ENCODE data around the gene DIS3L2. TPM values are rescaled to one million over a fixed set of nuclear protein-coding genes. Genes with fewer than 3 reads are reported as not detected.
"Not testable (repeated sequence)": the region's sequence is repeated elsewhere in the genome, so short reads cannot be mapped to it uniquely, and the experiment has no call there.

Gene DIS3L2
- polyA plus RNA-seq, 2 donors = 16.6 to 23.3 TPM

DNA sequence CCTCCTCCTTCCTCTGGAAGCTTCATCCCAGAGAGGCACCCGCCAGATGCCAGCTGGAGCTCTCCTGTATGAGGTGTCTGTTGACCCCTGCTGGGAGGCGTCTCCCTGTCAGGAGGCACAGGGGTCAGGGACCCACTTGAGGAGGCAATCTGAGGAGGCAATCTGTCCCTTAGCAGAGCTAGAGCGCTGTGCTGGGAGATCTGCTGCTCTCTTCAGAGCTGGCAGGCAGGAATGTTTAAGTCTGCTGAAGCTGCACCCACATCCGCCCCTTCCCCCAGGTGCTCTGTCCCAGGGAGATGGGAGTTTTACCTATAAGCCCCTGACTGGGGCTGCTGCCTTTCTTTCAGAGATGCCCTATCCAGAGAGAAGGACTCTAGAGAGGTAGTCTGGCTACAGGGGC lies 75.4 kb downstream of the DIS3L2 start:
- not testable (repeated sequence) for H3K4me3 ChIP-seq (ENCODE audit: low read depth in 1 of 2, low read length in 2 of 2); H3K27me3 ChIP-seq (ENCODE audit: control insufficient read depth in 1 of 2, insufficient read depth in 2 of 2, low read length in 2 of 2); H3K4me1 ChIP-seq (ENCODE audit: control insufficient read depth in 2 of 2, insufficient read depth in 2 of 2, low read length in 1 of 2); H3K27ac ChIP-seq (ENCODE audit: low read depth in 2 of 2, low read length in 1 of 2); H3K9me3 ChIP-seq (ENCODE audit: control insufficient read depth in 2 of 2, insufficient read depth in 1 of 2, low read depth in 1 of 2, low read length in 1 of 2); H3K36me3 ChIP-seq (ENCODE audit: control insufficient read depth in 2 of 2, insufficient read depth in 2 of 2, low read length in 1 of 2)
- WGBS, 2 donors = 96% methylated on average over 4 of the region's 4 CpGs

DNA sequence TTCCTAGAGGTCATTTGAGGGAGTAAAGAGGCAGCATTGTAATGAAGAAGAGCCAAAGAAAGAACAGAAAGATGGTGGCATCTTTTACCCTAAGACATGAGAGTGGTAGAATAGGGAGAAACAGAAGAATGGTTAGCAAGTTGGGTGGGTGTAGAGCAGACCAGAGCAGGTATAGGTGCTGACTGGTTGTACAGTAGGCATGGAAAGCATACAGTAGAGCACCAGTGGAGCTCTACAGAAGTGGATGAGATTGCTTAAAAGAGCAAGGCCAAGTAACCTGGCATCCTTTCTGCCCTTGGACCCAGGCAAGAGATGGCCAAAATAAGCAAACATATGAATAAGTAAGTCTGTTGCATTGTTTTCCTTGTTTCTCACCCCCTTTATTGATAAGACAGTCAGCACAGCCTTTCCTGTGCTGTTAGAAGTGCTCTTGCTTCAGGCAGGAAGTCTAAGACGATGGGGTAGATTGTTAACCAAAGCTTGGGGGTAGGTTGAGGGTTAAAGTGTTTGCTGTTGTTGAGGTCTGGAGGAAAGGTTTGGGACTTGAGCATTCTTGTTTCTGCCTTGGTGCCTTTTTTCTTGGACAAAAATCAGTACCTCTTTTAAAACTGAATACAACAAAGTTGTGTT lies 76.9 kb downstream of the DIS3L2 start:
- WGBS, 2 donors = 75 to 77% methylated on average over 1 of the region's 1 CpG
- peaks cover 0 to 3% of the 10 kb centered on the region in 2 donors for H3K36me3 ChIP-seq (ENCODE audit: control insufficient read depth in 2 of 2, insufficient read depth in 2 of 2, low read length in 1 of 2)
- H3K27ac ChIP-seq (ENCODE audit: low read depth in 2 of 2, low read length in 1 of 2) = no peak overlapping the region
- no peaks in the 10 kb centered on the region for H3K9me3 ChIP-seq (ENCODE audit: control insufficient read depth in 2 of 2, insufficient read depth in 1 of 2, low read depth in 1 of 2, low read length in 1 of 2)
- no peaks in the 10 kb centered on the region for H3K4me1 ChIP-seq (ENCODE audit: control insufficient read depth in 2 of 2, insufficient read depth in 2 of 2, low read length in 1 of 2)
- H3K4me3 ChIP-seq (ENCODE audit: low read depth in 1 of 2, low read length in 2 of 2) = no peak overlapping the region
- no peaks in the 10 kb centered on the region for H3K27me3 ChIP-seq (ENCODE audit: control insufficient read depth in 1 of 2, insufficient read depth in 2 of 2, low read length in 2 of 2)

DNA sequence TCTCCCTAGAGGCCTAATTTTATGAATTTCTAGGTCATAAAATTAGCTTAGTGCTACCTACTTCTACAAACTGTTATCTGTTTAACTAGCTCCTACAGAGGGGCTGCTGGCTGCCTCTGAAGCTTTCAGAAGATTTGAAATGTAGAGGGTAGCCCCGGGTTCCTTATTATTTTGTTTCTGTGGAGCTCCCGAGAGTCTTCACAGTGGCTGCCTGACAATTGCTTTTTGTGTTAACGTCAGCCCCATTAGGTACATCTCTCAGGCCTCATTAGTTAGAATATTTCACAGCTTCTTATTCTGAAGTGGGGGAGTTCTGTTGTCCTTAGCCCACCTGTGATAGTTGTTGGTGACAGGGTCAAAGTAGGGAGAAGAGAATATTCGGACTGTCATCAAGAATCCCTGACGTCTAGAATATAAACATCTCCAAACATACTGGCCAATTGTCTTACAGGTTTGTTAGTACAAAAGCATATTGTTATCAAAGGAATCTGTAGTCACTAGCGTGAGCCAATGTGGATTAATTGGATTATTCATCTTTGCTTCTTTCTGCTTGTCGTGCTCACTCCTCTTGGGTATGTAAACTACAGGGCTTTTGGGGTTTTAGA lies 77.5 kb downstream of the DIS3L2 start:
- no peaks in the 10 kb centered on the region for H3K9me3 ChIP-seq (ENCODE audit: control insufficient read depth in 2 of 2, insufficient read depth in 1 of 2, low read depth in 1 of 2, low read length in 1 of 2)
- H3K27ac ChIP-seq (ENCODE audit: low read depth in 2 of 2, low read length in 1 of 2) = no peak overlapping the region
- H3K4me3 ChIP-seq (ENCODE audit: low read depth in 1 of 2, low read length in 2 of 2) = no peak overlapping the region
- WGBS, 2 donors = 53 to 60% methylated on average over 7 of the region's 7 CpGs
- no peaks in the 10 kb centered on the region for H3K27me3 ChIP-seq (ENCODE audit: control insufficient read depth in 1 of 2, insufficient read depth in 2 of 2, low read length in 2 of 2)
- peaks cover 0 to 3% of the 10 kb centered on the region in 2 donors for H3K36me3 ChIP-seq (ENCODE audit: control insufficient read depth in 2 of 2, insufficient read depth in 2 of 2, low read length in 1 of 2)
- H3K4me1 ChIP-seq (ENCODE audit: control insufficient read depth in 2 of 2, insufficient read depth in 2 of 2, low read length in 1 of 2) = no peaks in the 10 kb centered on the region

DNA sequence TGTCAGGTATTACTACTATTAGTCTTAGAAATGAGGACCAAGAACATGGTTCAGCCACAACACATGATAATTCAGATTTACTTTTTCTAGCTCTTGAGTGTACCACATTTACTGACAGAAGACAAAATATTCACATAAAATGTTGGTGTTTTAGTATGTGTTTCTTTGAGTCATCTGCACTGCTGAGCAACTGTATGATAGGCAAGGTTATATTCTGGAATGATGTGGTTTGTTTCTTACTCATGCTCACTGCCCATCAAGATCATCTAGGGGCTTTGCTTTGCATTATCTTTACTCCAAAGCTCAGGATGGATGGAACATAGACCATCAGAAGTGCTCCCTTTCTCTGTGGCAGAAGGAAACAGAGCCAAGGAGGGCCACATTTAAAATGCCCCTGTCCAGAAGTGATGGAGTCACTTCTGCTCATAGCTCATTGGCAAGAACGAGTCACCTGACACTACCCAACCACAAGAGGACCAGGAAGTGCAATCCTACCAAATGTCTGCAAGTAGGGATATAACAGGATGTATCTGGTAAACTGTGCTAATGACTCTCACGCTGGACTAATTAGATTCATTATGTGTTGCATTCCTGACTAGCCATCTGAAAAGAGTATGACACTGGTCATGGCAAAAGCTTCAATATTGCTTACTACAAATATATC lies 81.5 kb downstream of the DIS3L2 start:
- Histone ChIP-seq H3K4me3 (ENCODE audit: low read depth in 1 of 2, low read length in 2 of 2) (no peak overlapping the region), H3K36me3 (ENCODE audit: control insufficient read depth in 2 of 2, insufficient read depth in 2 of 2, low read length in 1 of 2) (no peaks in the 10 kb centered on the region), H3K27me3 (ENCODE audit: control insufficient read depth in 1 of 2, insufficient read depth in 2 of 2, low read length in 2 of 2) (no peaks in the 10 kb centered on the region), H3K27ac (ENCODE audit: low read depth in 2 of 2, low read length in 1 of 2) (no peak overlapping the region), H3K4me1 (ENCODE audit: control insufficient read depth in 2 of 2, insufficient read depth in 2 of 2, low read length in 1 of 2) (no peaks in the 10 kb centered on the region), H3K9me3 (ENCODE audit: control insufficient read depth in 2 of 2, insufficient read depth in 1 of 2, low read depth in 1 of 2, low read length in 1 of 2) (no peaks in the 10 kb centered on the region)
- 87 to 93% methylated on average over 2 of the region's 2 CpGs for WGBS, 2 donors

GRCh38 chr2:232043966-232044365 lies 82.5 kb downstream of the DIS3L2 start:
- no peak overlapping the region for H3K27ac ChIP-seq (ENCODE audit: low read depth in 2 of 2, low read length in 1 of 2)
- no peak overlapping the region for H3K4me3 ChIP-seq (ENCODE audit: low read depth in 1 of 2, low read length in 2 of 2)
- H3K36me3 ChIP-seq (ENCODE audit: control insufficient read depth in 2 of 2, insufficient read depth in 2 of 2, low read length in 1 of 2) = no peaks in the 10 kb centered on the region
- no peaks in the 10 kb centered on the region for H3K9me3 ChIP-seq (ENCODE audit: control insufficient read depth in 2 of 2, insufficient read depth in 1 of 2, low read depth in 1 of 2, low read length in 1 of 2)
- H3K27me3 ChIP-seq (ENCODE audit: control insufficient read depth in 1 of 2, insufficient read depth in 2 of 2, low read length in 2 of 2) = no peaks in the 10 kb centered on the region
- no peaks in the 10 kb centered on the region for H3K4me1 ChIP-seq (ENCODE audit: control insufficient read depth in 2 of 2, insufficient read depth in 2 of 2, low read length in 1 of 2)

- WGBS, 2 donors = 95 to 100% methylated on average over 4 of the region's 4 CpGs
- Histone ChIP-seq H3K36me3 (ENCODE audit: control insufficient read depth in 2 of 2, insufficient read depth in 2 of 2, low read length in 1 of 2) (no peaks in the 10 kb centered on the region), H3K4me3 (ENCODE audit: low read depth in 1 of 2, low read length in 2 of 2) (no peak overlapping the region), H3K9me3 (ENCODE audit: control insufficient read depth in 2 of 2, insufficient read depth in 1 of 2, low read depth in 1 of 2, low read length in 1 of 2) (no peaks in the 10 kb centered on the region), H3K27ac (ENCODE audit: low read depth in 2 of 2, low read length in 1 of 2) (no peak overlapping the region), H3K4me1 (ENCODE audit: control insufficient read depth in 2 of 2, insufficient read depth in 2 of 2, low read length in 1 of 2) (no peaks in the 10 kb centered on the region), H3K27me3 (ENCODE audit: control insufficient read depth in 1 of 2, insufficient read depth in 2 of 2, low read length in 2 of 2) (no peaks in the 10 kb centered on the region)
Measured at GRCh38 chr2:232049350-232049749, 87.8 kb downstream of the DIS3L2 start.

GRCh38 chr2:232052591-232052990 lies 91.1 kb downstream of the DIS3L2 start:
- Histone ChIP-seq H3K27ac (ENCODE audit: low read depth in 2 of 2, low read length in 1 of 2) (no peak overlapping the region), H3K4me1 (ENCODE audit: control insufficient read depth in 2 of 2, insufficient read depth in 2 of 2, low read length in 1 of 2) (no peaks in the 10 kb centered on the region), H3K9me3 (ENCODE audit: control insufficient read depth in 2 of 2, insufficient read depth in 1 of 2, low read depth in 1 of 2, low read length in 1 of 2) (no peaks in the 10 kb centered on the region), H3K36me3 (ENCODE audit: control insufficient read depth in 2 of 2, insufficient read depth in 2 of 2, low read length in 1 of 2) (no peaks in the 10 kb centered on the region), H3K4me3 (ENCODE audit: low read depth in 1 of 2, low read length in 2 of 2) (no peak overlapping the region), H3K27me3 (ENCODE audit: control insufficient read depth in 1 of 2, insufficient read depth in 2 of 2, low read length in 2 of 2) (no peaks in the 10 kb centered on the region)
- WGBS, 2 donors = 90 to 94% methylated on average over 2 of the region's 2 CpGs

GRCh38 chr2:232053777-232054176 lies 92.3 kb downstream of the DIS3L2 start:
- Histone ChIP-seq H3K9me3 (ENCODE audit: control insufficient read depth in 2 of 2, insufficient read depth in 1 of 2, low read depth in 1 of 2, low read length in 1 of 2) (no peaks in the 10 kb centered on the region), H3K27me3 (ENCODE audit: control insufficient read depth in 1 of 2, insufficient read depth in 2 of 2, low read length in 2 of 2) (no peaks in the 10 kb centered on the region), H3K4me3 (ENCODE audit: low read depth in 1 of 2, low read length in 2 of 2) (no peak overlapping the region), H3K4me1 (ENCODE audit: control insufficient read depth in 2 of 2, insufficient read depth in 2 of 2, low read length in 1 of 2) (no peaks in the 10 kb centered on the region), H3K36me3 (ENCODE audit: control insufficient read depth in 2 of 2, insufficient read depth in 2 of 2, low read length in 1 of 2) (no peaks in the 10 kb centered on the region), H3K27ac (ENCODE audit: low read depth in 2 of 2, low read length in 1 of 2) (no peak overlapping the region)
- WGBS, 2 donors = 73 to 77% methylated on average over 2 of the region's 2 CpGs

GRCh38 chr2:232058063-232058877 lies 96.8 kb downstream of the DIS3L2 start:
- H3K27ac ChIP-seq (ENCODE audit: low read depth in 2 of 2, low read length in 1 of 2) = no peak overlapping the region
- 76 to 77% methylated on average over 5 of the region's 5 CpGs for WGBS, 2 donors
- peaks cover 2 to 3% of the 10 kb centered on the region in 2 donors for H3K4me1 ChIP-seq (ENCODE audit: control insufficient read depth in 2 of 2, insufficient read depth in 2 of 2, low read length in 1 of 2)
- H3K4me3 ChIP-seq (ENCODE audit: low read depth in 1 of 2, low read length in 2 of 2) = no peak overlapping the region
- H3K36me3 ChIP-seq (ENCODE audit: control insufficient read depth in 2 of 2, insufficient read depth in 2 of 2, low read length in 1 of 2) = no peaks in the 10 kb centered on the region
- H3K27me3 ChIP-seq (ENCODE audit: control insufficient read depth in 1 of 2, insufficient read depth in 2 of 2, low read length in 2 of 2) = no peaks in the 10 kb centered on the region
- H3K9me3 ChIP-seq (ENCODE audit: control insufficient read depth in 2 of 2, insufficient read depth in 1 of 2, low read depth in 1 of 2, low read length in 1 of 2) = no peaks in the 10 kb centered on the region

All from esophagus (tissue), 2 donors.